Uterus (tissue), 2 donors: ENCODE measurements around the gene DRD3.

Experiments
- POLR2A ChIP-seq, 2 donors: fragments of 450-650 bp; IDR thresholded peaks; one replicate each; pipeline ENCODE4 v1.6.1; 2016; ENCODE audit warnings: antibody characterized with exemption in 2 of 2, mild to moderate bottlenecking in 1 of 2, moderate library complexity in 1 of 2
- TF ChIP-seq, protein P1 (sequence below), 4 experiments: fragments of 200-600 bp in 2 of 4; fragments of 450-650 bp in 2 of 4; sonication (generic) in 2 of 4; IDR thresholded peaks; one replicate each; pipeline ENCODE4 v1.5.1; 2016 to 2019; ENCODE audit warnings: antibody characterized with exemption in 4 of 4, mild to moderate bottlenecking in 2 of 4, moderate library complexity in 1 of 4

DNA sequence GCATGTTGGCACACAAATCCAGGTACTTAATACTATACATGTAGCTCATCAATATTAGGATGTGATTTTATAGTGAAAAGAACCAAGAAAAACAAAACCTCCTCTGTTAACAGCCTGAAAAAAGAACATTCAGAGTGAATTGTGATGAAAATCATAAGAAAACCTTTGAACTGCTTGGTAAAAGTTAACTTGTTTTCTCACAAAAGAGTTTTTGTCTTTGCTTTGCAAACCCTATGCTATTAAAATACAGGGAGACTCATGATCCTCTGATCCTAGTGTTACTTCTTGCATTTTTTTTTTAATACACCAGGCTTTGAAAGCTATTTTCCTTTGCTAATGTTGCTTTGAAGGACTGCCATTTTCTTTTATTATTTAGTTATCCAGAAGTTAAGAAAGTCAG is 98.7 kb downstream of the DRD3 start:
- TF ChIP-seq, protein P1, sequence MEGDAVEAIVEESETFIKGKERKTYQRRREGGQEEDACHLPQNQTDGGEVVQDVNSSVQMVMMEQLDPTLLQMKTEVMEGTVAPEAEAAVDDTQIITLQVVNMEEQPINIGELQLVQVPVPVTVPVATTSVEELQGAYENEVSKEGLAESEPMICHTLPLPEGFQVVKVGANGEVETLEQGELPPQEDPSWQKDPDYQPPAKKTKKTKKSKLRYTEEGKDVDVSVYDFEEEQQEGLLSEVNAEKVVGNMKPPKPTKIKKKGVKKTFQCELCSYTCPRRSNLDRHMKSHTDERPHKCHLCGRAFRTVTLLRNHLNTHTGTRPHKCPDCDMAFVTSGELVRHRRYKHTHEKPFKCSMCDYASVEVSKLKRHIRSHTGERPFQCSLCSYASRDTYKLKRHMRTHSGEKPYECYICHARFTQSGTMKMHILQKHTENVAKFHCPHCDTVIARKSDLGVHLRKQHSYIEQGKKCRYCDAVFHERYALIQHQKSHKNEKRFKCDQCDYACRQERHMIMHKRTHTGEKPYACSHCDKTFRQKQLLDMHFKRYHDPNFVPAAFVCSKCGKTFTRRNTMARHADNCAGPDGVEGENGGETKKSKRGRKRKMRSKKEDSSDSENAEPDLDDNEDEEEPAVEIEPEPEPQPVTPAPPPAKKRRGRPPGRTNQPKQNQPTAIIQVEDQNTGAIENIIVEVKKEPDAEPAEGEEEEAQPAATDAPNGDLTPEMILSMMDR (IDR thresholded peaks at IDR 0.05): no peak
- TF ChIP-seq POLR2A (IDR thresholded peaks at IDR 0.05): no peak
